Measurements from ENCODE around the gene RNF125.
"Not testable (repeated sequence)": the region's sequence is repeated elsewhere in the genome, so short reads cannot be mapped to it uniquely, and the experiment has no call there.

RNF125 gene

DNA sequence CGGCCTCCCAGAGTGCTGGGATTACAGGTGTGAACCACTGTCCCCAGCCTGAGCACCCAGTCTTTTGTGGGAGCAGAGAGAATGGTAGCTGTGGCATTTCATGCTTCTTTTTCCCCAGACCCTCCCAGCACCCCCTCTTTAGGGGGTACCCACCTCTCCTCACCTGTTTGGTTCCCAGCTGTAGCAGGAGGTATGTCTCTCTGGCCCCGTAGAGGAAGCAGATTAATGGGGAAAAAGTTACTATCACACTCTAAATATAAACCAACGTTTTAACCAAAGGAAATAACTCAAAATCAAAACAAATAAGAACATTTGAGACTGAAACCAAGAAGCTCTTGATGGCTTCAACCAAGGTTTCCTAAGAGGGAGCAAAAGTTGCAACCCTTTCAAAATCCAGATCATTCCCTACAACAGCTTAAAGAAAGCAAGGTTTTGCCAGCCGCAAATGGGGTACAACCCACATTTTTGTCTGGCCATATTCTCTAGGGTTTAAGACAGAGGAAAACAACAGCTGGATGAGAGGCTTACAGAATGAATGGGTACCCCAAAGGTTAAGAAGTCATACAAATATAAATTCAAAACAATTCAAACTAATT lies 8.0 kb downstream of the RNF125 start:
- DNase-seq: no peak

DNA sequence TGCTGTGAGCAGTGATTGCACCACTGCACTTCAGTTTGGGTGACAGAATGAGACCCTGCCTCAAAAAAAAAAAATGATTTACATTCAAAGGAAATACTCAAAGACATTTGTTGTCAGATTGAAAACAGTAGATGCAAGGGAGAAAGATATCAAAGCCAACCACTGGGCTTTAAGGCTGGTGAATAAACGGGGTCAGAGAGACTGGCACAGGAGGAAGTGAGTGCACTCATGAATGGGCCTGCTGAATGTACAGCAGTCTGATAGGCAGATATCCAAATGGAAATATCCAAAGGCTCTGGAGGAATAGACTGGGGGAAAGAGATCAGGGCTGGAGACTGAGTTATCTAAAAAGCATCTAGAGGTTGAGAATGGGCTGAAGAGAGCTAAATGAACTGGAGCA lies 10.9 kb downstream of the RNF125 start:
- no peak for DNase-seq

DNA sequence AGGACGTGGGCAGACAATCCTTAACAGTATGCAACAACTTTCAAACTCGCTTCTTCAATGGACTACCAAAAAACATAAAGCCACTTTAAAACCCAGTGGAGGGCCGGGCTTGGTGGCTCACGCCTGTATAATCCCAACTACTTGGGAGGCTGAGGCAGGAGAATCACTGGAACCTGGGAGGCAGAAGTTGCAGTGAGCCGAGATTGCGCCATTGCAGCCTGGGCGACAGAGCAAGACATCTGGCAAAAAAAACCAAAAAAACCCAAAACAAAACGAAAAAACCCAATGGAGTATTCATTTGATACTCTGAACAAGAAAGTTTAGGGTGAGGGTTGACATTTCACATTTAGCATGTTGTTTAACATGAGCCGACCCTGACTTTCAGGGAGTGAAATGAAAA lies 14.0 kb downstream of the RNF125 start:
- DNase-seq: no peak

DNA sequence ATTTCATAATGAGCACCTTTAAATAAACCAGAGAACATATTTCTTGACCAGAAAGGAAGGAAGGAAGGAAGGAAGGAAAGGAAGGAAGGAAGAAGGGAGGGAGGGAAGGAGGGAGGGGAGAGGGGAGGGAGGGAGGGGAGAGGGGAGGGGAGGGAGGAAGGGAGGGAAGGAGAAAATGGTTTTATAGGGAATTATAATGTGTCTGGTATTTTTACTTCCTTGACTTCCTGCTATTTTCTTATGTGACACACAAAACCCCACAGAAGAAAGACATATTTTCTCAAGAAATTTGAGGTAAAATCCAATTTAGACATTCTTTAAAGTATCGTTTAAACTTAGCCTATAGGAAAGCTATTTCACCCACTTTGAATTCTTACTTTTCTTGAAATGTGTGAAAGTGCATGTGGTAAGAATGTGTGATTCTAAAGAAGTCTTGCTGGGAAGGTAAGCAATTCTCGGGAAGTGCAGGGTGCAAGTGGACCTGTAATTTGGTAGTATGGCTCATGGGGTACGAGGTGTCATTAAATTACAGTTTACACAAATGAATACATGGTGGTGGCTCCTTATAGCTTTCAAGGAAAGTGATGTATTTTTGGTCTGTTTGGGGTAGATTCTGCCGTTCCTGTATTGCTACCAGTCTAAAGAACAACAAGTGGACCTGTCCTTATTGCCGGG lies 18.0 kb downstream of the RNF125 start:
- no peak for DNase-seq

DNA sequence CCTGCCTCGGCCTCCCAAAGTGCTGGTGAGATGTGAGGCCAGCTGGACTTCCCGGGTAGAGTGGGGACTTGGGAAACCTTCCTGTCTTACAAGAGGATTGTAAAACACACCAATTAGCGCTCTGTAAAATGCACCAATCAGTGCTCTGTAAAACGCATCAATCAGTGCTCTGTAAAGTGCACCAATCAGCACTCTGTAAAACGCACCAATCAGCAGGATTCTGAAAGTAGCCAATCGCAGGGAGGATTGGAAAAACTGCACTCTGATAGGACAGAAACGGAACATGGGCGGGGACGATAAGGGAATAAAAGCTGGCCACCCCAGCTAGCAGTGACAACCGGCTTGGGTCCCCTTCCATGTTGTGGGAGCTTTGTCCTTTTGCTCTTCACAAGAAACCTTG lies 19.0 kb downstream of the RNF125 start:
- DNase-seq: no peak

DNA sequence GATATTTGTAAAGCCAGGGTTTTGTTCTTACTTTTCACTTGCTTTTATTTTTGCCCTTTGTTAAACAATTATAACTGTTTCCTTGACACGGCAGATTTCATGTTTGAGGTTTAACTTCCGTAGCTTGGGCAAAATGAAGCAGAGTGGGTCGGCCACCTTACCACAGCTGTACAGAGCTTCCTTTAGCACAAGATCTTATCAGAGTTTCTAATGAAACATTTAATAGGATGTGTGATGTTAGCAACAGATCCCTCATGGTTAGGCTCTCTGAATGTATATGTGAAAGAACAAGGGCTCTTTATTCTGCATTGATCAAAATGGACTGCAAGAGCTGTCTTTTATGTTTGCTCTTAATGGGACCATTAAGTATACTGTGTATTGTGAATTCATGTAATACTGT lies 22.3 kb downstream of the RNF125 start:
- no peak for DNase-seq

DNA sequence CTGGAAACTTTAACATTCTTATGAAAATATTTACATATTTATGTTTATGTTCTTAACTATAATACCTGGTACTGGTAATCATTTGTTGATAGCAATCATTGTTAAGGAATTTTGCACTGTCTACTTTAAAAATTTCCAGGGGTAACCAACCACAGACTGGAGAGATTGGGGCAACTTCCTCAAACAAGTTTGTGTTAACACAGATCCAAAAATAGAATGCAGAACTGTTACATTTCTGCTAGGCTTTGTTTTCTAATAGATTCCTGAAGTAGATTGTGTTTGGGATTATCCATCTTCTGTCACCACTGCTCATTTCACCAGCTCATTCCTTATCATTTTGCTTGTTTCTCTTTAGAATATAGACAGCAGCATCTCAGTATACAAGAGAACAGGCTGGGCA lies 23.7 kb downstream of the RNF125 start:
- DNase-seq: no peak

DNA sequence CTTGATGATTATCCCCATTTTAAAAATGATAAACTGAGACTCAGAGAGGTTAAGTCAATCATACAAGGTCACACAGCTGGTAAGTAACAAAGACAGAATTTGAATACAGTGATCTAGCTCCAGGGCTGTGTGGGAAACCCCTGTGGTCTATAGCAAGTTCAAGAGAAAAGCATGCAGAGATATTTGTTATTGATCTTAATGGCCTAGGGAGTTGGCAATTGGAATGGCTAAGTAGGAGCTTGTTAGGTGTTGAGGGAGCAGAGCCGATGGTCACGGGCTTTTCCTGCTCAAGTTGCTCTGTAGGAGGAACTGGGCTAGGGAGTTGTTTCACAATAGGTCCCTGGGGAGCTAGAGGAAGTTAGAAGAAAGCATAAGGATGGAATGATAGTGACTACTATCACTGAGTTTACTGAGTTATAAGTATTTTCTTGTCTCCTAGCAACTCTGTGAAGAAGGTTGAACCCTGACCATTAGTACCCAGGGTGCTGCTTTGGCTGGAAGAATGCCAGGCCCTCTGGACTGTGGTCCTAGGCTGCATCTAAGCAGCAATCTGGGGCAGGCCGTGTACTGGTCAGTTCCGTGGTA lies 30.0 kb downstream of the RNF125 start:
- DNase-seq: no peak

DNA sequence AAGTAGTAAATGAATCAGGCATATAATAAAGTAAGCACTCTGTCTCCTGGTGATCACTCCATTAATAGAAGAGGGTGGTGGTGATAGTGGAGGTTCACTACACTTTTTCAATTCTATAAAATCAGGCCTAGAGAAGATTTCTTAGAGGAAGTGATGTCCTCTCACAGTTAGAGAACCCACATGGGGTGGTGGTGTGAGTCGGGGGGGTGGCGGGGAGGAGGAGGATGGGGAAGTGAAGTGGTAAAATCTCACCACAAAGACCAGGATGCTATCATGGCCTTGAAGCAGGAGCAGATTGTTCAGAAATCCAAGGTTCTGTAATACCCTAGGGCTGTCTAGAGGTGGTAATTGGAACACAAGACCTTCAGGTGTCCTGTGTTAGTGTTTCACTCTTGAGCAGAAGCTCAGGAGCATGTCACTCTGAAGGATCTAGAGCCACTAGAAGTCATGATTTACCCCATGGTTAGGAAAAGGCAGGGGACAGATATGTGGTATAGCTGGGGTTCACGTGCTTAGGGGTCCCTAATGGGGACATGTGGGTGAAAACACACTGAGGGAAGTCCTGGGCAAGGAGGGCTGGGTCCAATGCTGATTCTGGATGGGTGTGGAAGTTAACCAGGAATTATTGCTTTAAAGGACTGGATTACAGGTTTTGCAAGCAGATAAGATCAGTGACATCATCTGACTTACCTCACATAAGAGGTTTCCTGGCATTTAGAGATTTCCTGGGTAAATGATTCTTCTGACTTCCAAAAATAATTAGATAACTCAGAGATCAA lies 31.0 kb downstream of the RNF125 start:
- DNase-seq: no peak

DNA sequence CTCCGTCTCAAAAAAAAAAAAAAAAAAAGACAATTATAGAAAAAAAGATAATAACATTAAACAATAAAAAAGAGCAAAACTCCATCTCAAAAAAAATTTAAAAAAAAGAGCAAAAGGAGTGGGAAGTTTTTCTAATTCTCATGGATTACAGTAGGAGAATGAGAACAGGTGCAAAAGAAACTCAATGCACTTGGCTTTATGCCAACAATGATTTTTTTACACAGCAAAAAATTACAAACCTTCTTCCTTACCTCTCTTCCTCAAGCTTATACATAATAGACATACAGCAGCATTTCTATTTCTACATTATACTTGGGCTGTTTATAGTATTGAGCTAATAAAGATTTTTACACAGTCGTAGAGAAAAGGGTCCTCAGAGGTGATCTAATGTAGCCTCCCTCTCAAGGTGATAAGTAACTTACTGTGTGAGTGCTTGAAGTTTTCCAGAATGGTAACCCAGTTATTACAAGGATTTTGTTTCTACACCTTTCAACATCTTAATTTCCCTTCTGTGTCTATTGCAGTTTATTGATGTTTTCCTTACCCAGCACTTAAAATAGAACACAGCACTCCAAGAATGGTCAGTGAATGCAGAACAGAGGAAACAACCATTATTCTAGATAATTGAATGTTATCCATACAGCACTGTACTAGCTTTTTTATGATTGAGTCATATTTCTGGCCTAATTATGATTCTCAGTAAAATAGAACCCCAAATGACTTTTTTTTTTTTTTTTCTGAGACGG lies 38.2 kb downstream of the RNF125 start:
- DNase-seq: no peak

DNA sequence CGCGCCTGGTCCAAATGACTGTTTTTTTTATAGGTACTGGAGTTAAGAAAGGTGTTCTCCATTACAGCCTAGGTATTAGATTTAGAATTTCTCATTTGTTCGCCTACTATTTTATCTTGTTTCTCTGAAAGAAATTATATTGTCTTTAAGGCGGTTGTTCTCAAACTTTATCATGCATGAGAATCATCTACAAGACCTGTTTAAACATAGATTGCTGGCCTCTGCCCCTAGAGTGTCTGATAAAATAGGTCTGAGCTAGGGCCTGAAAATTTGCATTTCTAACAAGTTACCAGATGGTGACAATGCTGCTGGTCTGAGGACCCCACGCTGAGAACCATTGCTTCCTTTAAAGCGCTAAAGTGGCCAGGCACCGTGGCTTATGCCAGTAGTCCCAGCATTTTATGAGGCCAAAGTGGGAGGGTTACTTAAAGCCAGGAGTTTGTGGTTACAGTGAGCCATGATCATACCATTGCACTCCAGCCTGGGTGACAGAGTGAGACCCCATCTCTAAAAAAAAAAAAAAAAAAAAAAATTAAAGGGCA lies 39.1 kb downstream of the RNF125 start:
- no peak for DNase-seq

DNA sequence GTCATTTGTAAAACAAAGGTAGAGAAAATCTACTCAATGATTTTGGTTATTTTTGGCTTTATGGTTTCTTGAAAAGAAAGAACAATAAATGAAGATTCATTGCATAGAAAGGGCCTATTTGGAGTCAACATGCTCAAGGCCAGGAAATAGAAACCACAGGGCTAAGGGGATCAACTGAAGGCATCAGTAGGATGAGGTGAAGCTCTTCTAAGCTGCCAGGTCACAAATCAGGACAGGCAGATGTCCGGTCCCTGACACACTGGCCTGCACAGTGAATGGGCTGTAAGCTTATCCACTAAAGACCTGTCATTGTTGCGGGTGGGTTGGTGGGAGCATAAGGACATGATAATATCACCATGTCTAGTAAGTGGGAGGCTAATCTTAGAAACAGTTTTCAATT lies 41.4 kb downstream of the RNF125 start:
- DNase-seq: no peak

DNA sequence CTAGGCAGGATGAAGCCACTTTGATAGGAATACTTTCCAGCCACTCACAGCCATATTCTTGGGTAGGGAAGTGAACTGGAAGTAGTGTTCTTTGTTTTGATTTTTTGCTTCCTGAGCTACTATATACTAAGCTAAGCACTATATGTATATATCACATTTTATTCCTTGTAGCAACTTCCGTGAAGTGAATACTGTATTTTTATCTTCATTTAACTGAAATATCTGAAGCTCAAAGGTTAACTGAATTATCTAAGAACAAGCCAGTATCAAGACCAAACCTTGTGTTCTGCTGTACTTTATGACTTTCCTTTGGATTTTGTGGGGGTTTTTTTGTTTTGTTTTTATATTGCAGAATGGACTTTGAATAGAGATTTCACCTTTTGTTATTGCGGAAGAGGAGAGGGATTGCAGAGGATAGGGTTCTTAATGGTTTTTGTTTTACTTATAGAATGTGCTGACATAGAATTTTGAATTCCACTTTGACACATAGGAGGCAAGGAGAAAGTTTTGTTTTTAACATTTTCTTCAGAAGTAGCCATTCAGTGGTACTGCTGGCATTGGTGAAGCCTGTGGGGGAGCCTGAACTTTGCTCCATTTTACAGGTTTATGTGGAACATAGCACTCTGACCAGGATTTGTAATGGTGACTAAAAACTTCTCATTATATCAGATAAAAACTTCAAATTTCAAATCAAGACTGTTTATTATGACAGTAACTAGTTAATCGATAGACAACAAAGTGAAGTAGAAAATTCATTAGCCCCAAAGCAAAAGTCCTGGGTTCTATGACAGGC lies 48.9 kb downstream of the RNF125 start:
- DNase-seq: no peak

DNA sequence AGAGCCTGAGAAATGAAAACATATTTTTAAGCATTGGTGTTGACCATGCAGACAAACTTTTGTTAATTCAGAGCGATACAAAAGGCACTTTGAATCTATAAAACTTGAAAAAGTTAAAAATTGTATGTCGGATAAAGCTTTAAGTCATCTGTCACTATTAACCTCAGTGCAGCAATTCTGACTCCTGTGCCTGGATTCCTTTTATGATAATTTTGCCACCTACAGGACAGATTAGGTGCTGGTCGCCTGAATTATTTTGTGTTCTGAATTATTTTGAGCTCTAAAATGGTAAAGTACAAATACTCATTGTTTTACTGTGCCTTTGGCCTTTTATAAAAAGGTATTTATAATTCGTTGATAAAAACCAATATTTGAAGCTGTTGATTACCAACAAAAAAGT lies 53.7 kb downstream of the RNF125 start:
- DNase-seq: no peak

DNA sequence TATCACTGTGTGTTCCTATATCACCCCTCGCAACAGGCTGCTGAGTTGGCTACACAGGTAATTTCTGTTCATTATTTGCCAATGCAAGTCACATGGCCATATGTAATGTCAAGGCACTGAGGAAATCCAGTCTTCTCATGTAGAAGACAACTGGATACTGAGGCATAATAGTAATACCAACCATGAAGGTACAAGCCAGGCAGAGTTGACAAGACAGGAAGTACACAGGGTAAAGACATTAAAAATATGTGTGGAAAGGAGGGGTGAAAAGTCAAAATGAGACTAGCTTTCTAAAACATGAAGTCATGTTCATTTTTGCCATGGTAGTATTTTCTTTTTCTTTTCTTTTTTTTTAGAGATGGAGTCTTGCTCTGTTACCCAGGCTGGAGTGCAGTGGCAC lies 55.6 kb downstream of the RNF125 start:
- DNase-seq: no peak

DNA sequence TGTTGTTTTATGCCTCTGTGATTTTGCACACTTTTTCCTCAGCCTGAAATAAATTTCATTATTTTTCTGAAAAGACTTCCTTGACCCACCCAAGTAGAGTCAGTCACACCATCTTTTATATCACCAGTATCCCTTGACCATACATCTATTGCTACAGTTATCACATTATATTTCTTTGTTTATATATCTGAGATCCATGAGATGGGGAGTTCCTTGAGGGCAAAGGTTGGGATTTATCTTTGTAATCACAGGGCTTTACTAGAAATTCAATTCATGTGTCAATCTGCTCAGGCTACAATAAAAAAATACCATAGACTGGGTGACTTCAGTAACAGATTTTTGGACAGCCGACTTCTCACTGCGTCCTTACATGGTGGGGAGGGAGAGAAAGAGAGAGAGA lies 60.2 kb downstream of the RNF125 start:
- no peak for DNase-seq

DNA sequence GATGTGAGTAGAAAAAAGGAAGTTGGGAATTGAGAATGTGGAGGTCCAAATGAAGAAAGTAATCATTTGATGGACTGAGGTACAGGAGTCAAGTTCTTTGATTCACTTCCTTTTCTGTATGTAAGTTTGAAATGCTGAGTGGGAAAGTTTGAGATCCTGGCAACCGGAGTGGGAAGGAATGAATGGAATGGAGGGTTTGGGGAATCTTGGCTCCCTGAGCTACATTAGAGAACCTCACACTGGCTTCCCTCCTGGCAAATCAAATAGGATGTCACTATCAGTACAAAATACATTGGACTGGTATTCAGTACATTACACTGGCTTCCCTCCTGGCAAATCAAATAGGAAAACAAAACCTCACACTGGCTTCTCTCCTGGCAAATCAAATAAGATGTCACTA lies 63.3 kb downstream of the RNF125 start:
- DNase-seq: no peak

DNA sequence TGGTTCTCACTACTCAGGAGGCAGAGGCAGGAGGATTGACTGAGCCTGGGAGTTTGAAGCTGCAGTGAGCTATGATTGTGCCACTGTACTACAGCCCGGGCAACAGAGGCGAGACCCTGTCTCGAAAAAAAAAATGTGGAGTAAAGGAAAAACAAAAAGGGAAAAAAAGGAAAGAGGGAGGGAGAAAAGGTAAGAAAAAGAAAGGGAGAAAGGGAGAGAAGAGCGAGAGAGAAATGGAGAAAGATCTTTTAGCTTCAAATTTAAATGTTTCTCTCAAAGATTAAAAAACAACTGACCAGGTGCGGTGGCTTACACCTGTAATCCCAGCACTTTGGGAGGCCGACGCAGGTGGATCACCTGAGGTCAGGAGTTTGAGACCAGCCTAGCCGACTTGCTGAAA lies 65.2 kb downstream of the RNF125 start:
- DNase-seq: no peak

DNA sequence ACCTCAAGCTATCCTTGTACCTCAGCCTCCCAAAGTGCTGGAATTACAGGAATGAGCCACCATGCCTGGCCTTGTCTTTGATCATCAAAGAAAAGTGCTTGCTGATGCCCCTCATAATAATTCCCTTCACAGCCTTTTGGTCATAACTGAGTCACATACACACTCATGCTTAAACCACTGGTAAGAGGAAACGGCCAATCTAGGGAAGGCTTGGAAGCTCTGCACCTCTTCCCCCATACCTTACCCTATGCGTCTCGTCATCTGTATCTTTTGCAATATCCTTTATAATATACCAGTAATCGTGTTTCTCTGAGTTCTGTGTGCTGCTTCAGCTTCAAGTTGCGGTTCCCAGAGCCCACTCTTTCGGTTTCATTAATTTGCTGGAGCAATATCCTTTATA lies 68.3 kb downstream of the RNF125 start:
- DNase-seq: no peak

DNA sequence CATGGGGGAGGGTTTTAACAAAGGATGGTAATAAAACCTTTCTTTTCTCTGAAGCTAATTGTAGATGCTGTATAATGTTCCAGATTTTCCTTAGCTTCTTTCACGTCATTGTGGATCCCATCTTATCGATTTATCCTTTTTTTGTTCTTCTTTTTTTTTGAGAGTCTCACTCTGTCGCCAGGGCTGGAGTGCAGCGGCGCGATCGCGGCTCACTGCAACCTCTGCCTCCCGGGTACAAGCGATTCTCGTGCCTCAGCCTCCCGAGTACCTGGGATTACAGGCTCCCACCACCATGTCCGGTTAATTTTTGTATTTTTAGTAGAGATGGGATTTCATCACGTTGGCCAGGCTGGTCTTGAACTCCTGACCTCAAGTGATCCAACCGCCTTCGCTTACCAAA lies 72.2 kb downstream of the RNF125 start:
- not testable (repeated sequence) for DNase-seq

DNA sequence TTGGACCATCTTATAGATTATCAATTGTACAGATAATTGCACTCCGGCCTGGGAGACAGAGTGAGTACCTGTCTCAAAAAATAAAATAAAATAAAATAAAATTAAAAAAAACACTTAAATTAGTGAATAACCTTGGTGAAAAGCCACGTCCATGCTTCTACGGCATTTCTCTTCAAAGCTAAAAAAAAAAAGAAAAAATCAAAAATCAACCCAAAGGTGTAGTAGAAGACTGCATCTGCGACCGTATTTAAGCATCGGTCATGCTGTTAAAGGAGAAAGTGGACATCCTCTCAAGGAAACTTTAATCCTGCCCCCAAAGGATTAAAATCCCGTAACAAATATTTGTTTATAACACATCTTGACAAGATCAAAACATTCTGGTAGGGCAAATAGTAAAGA lies 72.7 kb downstream of the RNF125 start:
- no peak for DNase-seq
